Suprapubic skin (tissue), 3 donors: Measurements from ENCODE around the gene STX8.
A peak's percentile ranks its signal among the peaks of the same experiment; 100 is the strongest.

Experiments used
- CTCF ChIP-seq, 2 donors: fragments of 200-600 bp in 1 of 2; fragments of 450-650 bp in 1 of 2; sonication (generic) in 1 of 2; IDR thresholded peaks; one replicate each; pipeline ENCODE4 v1.5.1; 2016 to 2019; ENCODE audit warnings: antibody characterized with exemption in 2 of 2, mild to moderate bottlenecking in 1 of 2, moderate library complexity in 1 of 2
- EP300 ChIP-seq: sonication (generic); formaldehyde crosslinking; IDR thresholded peaks from one replicate; pipeline ENCODE4 v1.6.1; 2017; ENCODE audit warnings: antibody characterized with exemption

GRCh38 chr17:9217151-9218056, 358.2 kb downstream of the STX8 start:
- TF ChIP-seq CTCF (IDR thresholded peaks at IDR 0.05) (no peak), EP300 (peak; percentile 8)
